Measurements from ENCODE around the gene CDCA4. TPM values are rescaled to one million over a fixed set of nuclear protein-coding genes. Genes with fewer than 3 reads are reported as not detected.
"Not testable (repeated sequence)": the region's sequence is repeated elsewhere in the genome, so short reads cannot be mapped to it uniquely, and the experiment has no call there.

The CDCA4 gene
- total RNA-seq, 1 donor from 2014 or later: 15.2 TPM

DNA sequence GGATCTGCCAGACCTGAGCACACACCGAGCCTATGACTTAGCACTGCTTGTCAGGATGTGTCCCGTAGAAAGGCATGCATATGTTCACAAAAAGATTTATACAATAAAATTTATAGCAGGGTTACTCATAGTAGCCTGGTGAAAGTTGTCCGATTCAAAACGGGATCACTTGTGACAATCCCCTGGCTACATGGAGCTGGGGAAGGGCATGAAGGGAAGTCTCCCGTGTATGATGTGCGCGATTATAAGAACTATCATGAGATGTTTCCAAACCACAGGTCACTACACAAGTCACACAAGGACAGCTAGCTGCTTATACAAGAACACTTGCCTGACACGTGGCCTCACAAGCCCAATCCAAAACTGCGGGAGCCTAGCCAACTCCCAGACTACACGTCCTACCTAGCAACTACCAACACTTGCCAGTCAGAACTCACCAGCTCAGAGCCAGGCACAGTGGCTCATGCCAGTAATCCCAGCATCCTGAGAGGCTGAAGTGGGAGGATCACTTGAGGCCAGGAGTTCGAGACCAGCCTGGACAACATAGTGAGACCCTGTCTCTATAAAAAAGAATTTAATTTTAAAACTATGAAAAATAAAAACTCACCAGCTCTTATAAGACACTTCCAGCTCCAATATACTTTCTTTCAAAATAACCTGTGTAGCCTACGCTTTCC is 7.5 kb upstream of the CDCA4 start:
- Histone ChIP-seq H3K36me3 (no peaks in the 10 kb centered on the region), H3K27ac (no peak overlapping the region), H3K9me3 (no peaks in the 10 kb centered on the region), H3K4me3 (no peak overlapping the region), H3K27me3 (no peaks in the 10 kb centered on the region), H3K4me1 (peaks cover 10% of the 10 kb centered on the region)
- DNase-seq (ENCODE audit: extremely low spot score in 2 of 2): no peak
- intact Hi-C loops (cut with DNase I): no loop called here
- TF ChIP-seq POLR2A (IDR thresholded peaks at IDR 0.05): no peak
- TF ChIP-seq, protein P1, sequence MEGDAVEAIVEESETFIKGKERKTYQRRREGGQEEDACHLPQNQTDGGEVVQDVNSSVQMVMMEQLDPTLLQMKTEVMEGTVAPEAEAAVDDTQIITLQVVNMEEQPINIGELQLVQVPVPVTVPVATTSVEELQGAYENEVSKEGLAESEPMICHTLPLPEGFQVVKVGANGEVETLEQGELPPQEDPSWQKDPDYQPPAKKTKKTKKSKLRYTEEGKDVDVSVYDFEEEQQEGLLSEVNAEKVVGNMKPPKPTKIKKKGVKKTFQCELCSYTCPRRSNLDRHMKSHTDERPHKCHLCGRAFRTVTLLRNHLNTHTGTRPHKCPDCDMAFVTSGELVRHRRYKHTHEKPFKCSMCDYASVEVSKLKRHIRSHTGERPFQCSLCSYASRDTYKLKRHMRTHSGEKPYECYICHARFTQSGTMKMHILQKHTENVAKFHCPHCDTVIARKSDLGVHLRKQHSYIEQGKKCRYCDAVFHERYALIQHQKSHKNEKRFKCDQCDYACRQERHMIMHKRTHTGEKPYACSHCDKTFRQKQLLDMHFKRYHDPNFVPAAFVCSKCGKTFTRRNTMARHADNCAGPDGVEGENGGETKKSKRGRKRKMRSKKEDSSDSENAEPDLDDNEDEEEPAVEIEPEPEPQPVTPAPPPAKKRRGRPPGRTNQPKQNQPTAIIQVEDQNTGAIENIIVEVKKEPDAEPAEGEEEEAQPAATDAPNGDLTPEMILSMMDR (IDR thresholded peaks at IDR 0.05): no peak
- no peak for TF ChIP-seq POLR2AphosphoS5 (IDR thresholded peaks at IDR 0.05; ENCODE audit: insufficient read depth in 1 of 2, low read depth in 1 of 2)

DNA sequence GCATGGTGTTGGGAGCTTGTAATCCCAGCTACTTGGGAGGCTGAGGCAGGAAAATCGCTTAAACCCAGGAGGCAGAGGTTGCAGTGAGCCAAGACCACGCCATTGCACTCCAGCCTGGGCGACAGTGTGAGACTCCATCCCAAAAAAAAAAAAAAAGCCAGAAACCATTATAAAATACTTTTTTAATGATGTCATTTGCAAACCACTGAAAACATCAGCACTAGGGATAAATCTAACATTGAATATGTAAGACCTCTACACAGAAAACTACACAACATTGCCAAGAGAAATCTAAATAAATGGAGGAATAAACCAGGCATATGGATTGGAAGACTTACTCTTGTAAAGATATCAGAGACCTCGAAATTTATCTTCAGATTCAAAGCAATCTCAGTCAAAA is 6.8 kb upstream of the CDCA4 start:
- intact Hi-C loops (cut with DNase I); H3K27ac ChIP-seq; H3K9me3 ChIP-seq; H3K4me3 ChIP-seq; DNase-seq (ENCODE audit: extremely low spot score in 2 of 2); H3K27me3 ChIP-seq; H3K4me1 ChIP-seq; H3K36me3 ChIP-seq: not testable (repeated sequence)

DNA sequence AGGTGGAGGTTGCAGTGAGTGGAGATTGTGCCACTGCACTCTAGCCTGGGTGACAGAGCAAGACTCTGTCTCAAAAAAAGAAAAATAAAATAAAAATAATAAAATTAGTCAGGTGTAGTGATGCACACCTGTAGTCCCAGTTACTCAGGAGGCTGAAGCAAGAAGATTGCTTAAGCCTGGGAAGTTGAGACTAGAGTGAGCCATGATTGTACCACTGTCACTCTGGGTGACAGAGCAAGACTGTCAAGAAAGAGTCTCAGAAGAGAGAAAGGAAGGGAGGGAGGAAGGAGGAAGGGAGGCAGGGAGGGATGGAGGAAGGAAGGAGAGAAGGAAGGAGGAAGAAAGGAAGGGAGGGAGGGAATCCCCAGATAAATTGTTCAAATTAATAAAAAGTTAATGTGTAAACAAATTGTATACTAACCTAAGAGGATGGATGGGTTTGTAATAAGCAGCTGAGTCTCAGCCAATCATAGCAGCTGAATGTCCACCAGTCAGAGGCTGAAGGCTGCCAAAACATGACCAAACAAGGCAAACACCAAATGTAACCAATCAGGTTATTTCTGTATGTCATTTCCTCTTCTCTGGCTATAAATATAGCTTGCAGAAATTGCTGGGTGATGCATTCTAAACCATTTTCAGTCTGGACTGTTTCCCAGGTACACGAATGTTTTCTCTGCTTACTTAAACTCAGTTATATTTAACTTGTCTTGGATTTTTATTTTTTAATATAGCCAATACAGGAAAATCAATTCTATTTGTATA is 6.1 kb upstream of the CDCA4 start:
- H3K4me1 ChIP-seq: peaks cover 14% of the 10 kb centered on the region
- intact Hi-C loops (cut with DNase I): no loop called here
- TF ChIP-seq POLR2AphosphoS5 (IDR thresholded peaks at IDR 0.05; ENCODE audit: insufficient read depth in 1 of 2, low read depth in 1 of 2) (no peak), POLR2A (IDR thresholded peaks at IDR 0.05) (no peak)
- TF ChIP-seq, protein P1 (IDR thresholded peaks at IDR 0.05): no peak
- no peak for DNase-seq (ENCODE audit: extremely low spot score in 2 of 2)
- no peak overlapping the region for H3K4me3 ChIP-seq
- H3K36me3 ChIP-seq: no peaks in the 10 kb centered on the region
- H3K9me3 ChIP-seq: no peaks in the 10 kb centered on the region
- no peak overlapping the region for H3K27ac ChIP-seq
- H3K27me3 ChIP-seq: no peaks in the 10 kb centered on the region

DNA sequence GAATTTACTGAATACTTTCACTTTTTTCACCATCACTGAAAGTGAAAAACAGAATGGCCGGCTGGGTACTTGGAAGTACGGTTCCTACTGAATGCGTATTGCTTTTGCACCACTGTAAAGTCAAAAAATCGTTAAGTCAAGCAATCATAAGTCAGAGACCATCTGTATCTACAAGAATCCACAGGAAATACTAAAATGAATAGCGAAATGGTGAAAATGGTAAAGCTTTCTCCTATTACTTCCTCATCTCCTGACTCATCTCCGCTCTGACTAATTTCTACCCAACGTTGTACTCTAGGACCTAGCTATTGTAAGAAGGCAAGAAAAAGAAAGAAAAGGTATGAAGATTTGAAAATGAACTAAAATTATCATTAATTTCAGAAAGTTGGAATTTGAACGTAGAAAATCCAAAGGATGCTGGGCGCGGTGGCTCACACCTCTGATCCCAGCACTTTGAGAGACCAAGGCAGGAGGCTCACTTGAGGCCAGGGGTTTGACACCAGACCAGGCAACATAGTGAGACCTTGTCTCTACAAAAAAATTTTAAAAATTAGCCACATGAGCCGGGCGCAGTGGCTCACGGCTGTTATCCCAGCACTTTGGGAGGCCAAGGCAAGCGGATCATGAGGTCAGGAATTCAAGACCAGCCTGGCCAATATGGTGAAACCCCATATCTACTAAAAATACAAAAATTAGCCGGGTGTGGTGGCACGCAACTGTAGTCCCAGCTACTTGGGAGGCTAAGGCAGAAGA is 5.3 kb upstream of the CDCA4 start:
- DNase-seq (ENCODE audit: extremely low spot score in 2 of 2): no peak
- no peaks in the 10 kb centered on the region for H3K36me3 ChIP-seq
- intact Hi-C loops (cut with DNase I): no loop called here
- H3K27me3 ChIP-seq: no peaks in the 10 kb centered on the region
- no peak overlapping the region for H3K4me3 ChIP-seq
- H3K9me3 ChIP-seq: no peaks in the 10 kb centered on the region
- TF ChIP-seq POLR2AphosphoS5 (IDR thresholded peaks at IDR 0.05; ENCODE audit: insufficient read depth in 1 of 2, low read depth in 1 of 2): no peak
- TF ChIP-seq, protein P1 (IDR thresholded peaks at IDR 0.05): no peak
- TF ChIP-seq POLR2A (IDR thresholded peaks at IDR 0.05): no peak
- peaks cover 20% of the 10 kb centered on the region for H3K4me1 ChIP-seq
- H3K27ac ChIP-seq: no peak overlapping the region

DNA sequence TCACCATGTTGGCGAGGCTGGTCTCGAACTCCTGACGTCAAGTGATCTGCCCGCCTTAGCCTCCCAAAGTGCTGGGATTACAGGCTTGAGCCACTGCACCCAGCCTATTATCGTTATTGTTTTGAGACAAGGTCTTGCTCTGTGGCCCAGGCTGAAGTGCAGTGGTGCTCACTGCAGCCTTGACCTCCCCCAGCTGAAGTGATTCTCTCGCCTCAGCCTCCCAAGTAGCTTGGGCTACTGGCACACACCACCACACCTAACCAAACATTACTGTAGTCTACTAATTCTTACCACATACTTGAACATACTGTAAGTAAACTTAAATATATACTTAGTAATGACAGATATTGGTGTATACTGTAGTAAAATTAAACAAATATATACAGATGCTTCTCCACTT is 4.5 kb upstream of the CDCA4 start:
- H3K9me3 ChIP-seq: no peaks in the 10 kb centered on the region
- peaks cover 20% of the 10 kb centered on the region for H3K4me1 ChIP-seq
- H3K36me3 ChIP-seq: no peaks in the 10 kb centered on the region
- H3K27me3 ChIP-seq: no peaks in the 10 kb centered on the region
- TF ChIP-seq, protein P1 (IDR thresholded peaks at IDR 0.05): no peak
- TF ChIP-seq POLR2A (IDR thresholded peaks at IDR 0.05) (no peak), POLR2AphosphoS5 (IDR thresholded peaks at IDR 0.05; ENCODE audit: insufficient read depth in 1 of 2, low read depth in 1 of 2) (no peak)
- no peak overlapping the region for H3K4me3 ChIP-seq
- intact Hi-C loops (cut with DNase I): no loop called here
- no peak overlapping the region for H3K27ac ChIP-seq
- DNase-seq (ENCODE audit: extremely low spot score in 2 of 2): no peak

Measured in vagina (tissue), 2 donors.